Erythroblast (primary cell): ENCODE results near the gene RIPK3.

Experiments
- GATA1 ChIP-seq: IDR thresholded peaks from 2 replicates; pipeline ENCODE4 v1.6.1; 2011; ENCODE audit warnings: low read depth, mild to moderate bottlenecking, control low read depth, low read length, moderate library complexity
- POLR2A ChIP-seq: IDR thresholded peaks from 2 replicates; pipeline ENCODE4 v1.6.1; 2011; ENCODE audit warnings: mild to moderate bottlenecking, low read length

- TF ChIP-seq POLR2A: no peak
- no peak for TF ChIP-seq GATA1
These were observed 39.5 kb upstream of the RIPK3 start for GRCh38 chr14:24378981-24379906.
